Rectal smooth muscle tissue (tissue), 1 donor: Measurements from ENCODE around the gene PRUNE2.

Experiments used
- H3K27ac ChIP-seq: one replicate; pipeline ENCODE4 v1.7.0; 2013; ENCODE audit warnings: low read depth, low read length, inconsistent platforms
- H3K27me3 ChIP-seq: one replicate; pipeline ENCODE4 v1.7.0; 2013; ENCODE audit warnings: low read length; ENCODE audit not compliant: control insufficient read depth, insufficient read depth
- H3K36me3 ChIP-seq: one replicate; pipeline ENCODE4 v1.7.0; 2013; ENCODE audit warnings: low read length; ENCODE audit not compliant: control insufficient read depth, insufficient read depth
- H3K4me1 ChIP-seq: one replicate; pipeline ENCODE4 v1.7.0; 2013; ENCODE audit warnings: low read length; ENCODE audit not compliant: control insufficient read depth, insufficient read depth
- H3K4me3 ChIP-seq: one replicate; pipeline ENCODE4 v1.7.0; 2013; ENCODE audit warnings: low read length
- H3K9ac ChIP-seq: one replicate; pipeline ENCODE4 v1.7.0; 2013; ENCODE audit warnings: low read length

The PRUNE2 gene

DNA sequence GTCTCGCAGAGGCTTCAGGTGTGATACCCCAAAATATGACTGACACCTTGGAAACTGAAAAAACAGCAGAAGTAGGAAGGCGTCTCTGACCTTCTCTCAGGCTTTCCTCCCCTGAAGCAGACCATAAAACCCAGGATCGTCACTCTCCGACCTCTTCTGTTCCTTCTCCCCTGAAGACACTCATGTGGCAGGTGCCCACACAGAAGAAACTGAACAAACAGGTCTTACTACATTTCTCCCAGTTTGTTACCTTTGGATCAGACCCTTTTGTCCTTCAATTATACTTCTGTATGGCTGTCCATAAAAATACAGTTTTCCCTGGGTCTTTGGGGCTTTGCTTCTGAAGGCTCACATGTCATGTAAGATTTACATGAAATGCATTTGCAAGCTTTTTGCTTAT lies 10.3 kb upstream of the PRUNE2 start:
- H3K36me3 ChIP-seq = no peaks in the 10 kb centered on the region
- no peaks in the 10 kb centered on the region for H3K27me3 ChIP-seq
- no peak overlapping the region for H3K4me3 ChIP-seq
- H3K9ac ChIP-seq = no peak overlapping the region
- no peak overlapping the region for H3K27ac ChIP-seq
- no peaks in the 10 kb centered on the region for H3K4me1 ChIP-seq

DNA sequence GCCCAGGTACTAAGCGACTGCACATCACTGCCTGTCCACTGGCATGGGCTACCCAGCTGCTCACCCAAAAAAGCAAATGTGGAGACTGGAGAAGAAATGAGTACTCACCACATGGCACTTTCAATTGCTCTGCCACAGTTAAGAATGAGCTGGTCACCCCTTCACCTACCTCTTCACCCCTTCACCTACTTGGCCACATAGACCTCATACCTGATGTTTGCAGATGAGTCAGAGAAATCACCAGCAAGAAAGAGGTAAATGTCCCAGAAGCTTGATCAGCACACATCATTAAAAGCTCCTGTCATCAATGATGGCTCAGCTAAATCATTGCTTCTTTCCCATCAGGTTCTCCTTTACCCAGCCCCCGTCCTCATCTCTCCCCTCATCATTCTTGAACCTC lies 7.6 kb upstream of the PRUNE2 start:
- no peaks in the 10 kb centered on the region for H3K4me1 ChIP-seq
- no peak overlapping the region for H3K27ac ChIP-seq
- H3K36me3 ChIP-seq = no peaks in the 10 kb centered on the region
- H3K4me3 ChIP-seq = no peak overlapping the region
- H3K9ac ChIP-seq = no peak overlapping the region
- H3K27me3 ChIP-seq = no peaks in the 10 kb centered on the region

DNA sequence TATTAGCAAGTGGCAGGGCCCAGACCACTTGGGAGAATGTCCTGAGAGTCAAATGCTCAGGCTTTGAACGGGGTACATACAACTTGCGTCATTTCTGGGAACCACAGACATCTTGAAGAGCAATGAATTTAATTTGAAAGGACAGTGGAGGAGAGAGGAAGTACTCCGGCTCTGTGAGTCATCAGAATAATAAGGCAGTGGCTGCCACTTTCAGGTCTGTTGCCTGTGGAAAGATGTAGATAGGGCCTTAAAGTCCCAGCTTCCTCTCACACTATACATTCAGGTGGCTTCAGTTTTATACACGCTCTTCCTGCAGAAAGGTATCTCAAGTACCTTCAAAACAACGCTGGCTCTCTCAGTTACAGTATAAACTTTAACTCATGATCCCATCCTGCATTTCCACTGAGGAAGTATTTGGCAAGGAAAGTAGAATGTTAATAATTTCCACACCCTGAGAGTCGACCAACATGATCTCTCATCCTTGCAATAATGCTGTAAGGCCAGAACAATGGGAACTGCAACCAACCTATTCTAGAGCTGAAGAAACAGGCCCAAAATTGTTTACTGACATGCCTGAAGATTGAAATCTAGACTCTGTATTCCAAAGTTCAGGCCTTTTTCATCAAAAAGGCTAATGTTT lies 6.8 kb upstream of the PRUNE2 start:
- no peak overlapping the region for H3K27ac ChIP-seq
- H3K36me3 ChIP-seq = no peaks in the 10 kb centered on the region

GRCh38 chr9:76911971-76912370 lies 6.1 kb upstream of the PRUNE2 start:
- H3K27me3 ChIP-seq = no peaks in the 10 kb centered on the region
- no peak overlapping the region for H3K27ac ChIP-seq
- no peaks in the 10 kb centered on the region for H3K36me3 ChIP-seq
- no peaks in the 10 kb centered on the region for H3K4me1 ChIP-seq
- no peak overlapping the region for H3K9ac ChIP-seq
- H3K4me3 ChIP-seq = no peak overlapping the region

More for the DNA sequence above, 6.8 kb upstream of the PRUNE2 start:
- H3K4me1 ChIP-seq = no peaks in the 10 kb centered on the region
- H3K4me3 ChIP-seq = no peak overlapping the region
- no peaks in the 10 kb centered on the region for H3K27me3 ChIP-seq
- no peak overlapping the region for H3K9ac ChIP-seq

DNA sequence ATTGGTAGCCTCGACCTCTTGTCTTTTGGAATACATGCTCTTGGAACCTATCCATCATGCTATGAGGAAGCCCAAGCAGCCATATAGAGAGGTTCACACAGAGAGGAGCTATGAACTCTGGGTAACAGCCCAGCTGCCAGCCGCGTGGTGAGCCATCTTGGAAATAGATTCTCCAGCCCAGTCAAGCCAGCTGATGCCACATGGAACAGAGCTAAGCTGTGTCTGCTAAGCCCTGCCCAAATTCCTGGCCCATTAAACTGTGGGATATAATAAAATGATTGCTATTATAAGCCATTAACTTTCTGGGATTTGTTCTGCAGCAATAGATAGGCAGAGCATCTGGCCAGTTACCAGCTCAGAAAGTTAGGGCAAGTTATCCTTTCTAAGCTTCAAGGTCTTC lies 4.9 kb upstream of the PRUNE2 start:
- H3K27ac ChIP-seq = no peak overlapping the region
- no peaks in the 10 kb centered on the region for H3K27me3 ChIP-seq
- H3K36me3 ChIP-seq = no peaks in the 10 kb centered on the region
- no peaks in the 10 kb centered on the region for H3K4me1 ChIP-seq
- H3K4me3 ChIP-seq = no peak overlapping the region
- no peak overlapping the region for H3K9ac ChIP-seq

DNA sequence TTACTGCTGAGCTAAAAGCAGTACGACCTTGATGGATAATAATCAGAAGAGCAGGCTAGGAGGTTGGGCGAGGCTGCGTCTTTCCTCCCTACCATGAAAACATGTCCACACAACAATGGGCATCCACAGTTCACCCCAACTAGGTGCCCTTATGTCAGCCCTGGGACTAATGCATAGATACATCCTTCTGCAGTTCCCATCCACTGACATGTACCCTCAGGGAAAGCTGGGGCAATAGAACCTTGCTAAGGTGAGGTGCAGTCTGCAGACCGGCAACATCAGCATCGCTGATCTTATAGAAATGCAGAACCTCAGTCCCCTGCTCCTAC lies 697 bp upstream of the PRUNE2 start:
- peaks cover 6% of the 10 kb centered on the region for H3K4me1 ChIP-seq
- H3K36me3 ChIP-seq = no peaks in the 10 kb centered on the region
- no peak overlapping the region for H3K9ac ChIP-seq
- no peaks in the 10 kb centered on the region for H3K27me3 ChIP-seq
- peak overlapping the region; percentile 81 for H3K4me3 ChIP-seq
- peak overlapping the region; percentile 86 for H3K27ac ChIP-seq

DNA sequence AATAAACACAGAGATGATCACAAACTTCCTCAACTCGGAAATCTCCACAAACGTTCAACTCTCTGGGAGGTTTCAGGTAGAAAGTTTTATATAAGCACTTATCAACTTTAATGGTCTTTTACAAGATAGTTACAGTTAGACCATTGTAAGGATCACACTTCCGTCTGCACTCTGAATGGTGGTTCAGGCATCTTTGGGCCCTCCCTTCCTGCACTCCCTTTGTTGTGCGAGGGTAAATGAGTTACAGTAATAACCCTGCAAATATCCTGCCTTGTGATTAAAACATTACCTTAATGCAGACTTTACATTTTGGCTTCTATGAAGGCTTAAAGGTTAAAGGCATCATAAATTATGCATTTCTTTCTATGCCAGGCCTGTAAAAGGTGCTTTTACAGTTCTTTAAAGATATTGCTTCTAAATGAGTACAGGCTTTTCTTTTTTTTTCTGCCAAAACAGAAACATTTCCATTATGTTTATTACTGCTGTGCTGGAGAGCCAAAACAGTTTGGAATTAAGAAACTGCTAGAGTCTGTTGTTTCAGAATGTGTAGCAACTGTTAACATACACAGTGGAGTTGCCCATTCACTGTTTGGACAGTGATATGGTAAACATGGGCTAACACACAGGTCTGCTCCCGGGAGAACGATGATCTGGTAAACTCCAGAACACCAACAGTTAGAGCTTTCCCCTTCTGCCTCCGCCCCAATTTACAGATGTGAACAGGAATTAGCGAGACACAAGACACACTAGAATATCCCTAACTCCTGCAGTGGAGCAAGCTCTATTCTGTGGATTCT lies 1.1 kb downstream of the PRUNE2 start:
- Histone ChIP-seq H3K4me1 (peaks cover 14% of the 10 kb centered on the region), H3K4me3 (peak overlapping the region; percentile 81), H3K27ac (peak overlapping the region; percentile 86), H3K36me3 (no peaks in the 10 kb centered on the region), H3K9ac (peak overlapping the region; percentile 85), H3K27me3 (no peaks in the 10 kb centered on the region)

GRCh38 chr9:76902395-76902794 lies 3.5 kb downstream of the PRUNE2 start:
- Histone ChIP-seq H3K27ac (peak overlapping the region; percentile 70), H3K9ac (no peak overlapping the region), H3K36me3 (no peaks in the 10 kb centered on the region), H3K27me3 (no peaks in the 10 kb centered on the region), H3K4me1 (peaks cover 33% of the 10 kb centered on the region), H3K4me3 (peak overlapping the region; percentile 24)

DNA sequence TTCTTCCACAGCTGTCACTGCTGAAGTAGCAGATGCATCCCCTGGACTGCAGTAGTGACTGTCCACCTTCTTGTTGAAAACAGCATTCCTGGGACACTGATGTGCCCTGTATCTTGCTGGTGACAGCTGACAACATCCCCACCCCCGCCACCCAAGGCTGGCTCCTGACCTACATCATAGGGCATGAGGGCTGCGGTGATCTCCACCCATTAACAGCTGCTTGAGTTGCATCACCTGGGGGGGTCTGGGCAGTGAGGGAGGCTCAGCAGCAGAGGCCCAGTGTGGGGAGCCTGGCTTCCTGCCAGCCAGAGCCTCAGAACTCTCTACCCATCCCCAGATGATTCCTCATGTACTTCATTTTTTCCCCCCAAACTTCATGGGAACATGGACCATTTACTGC lies 4.1 kb downstream of the PRUNE2 start:
- H3K27me3 ChIP-seq = no peaks in the 10 kb centered on the region
- no peaks in the 10 kb centered on the region for H3K36me3 ChIP-seq
- no peak overlapping the region for H3K9ac ChIP-seq
- peak overlapping the region; percentile 24 for H3K4me3 ChIP-seq
- peak overlapping the region; percentile 70 for H3K27ac ChIP-seq
- peaks cover 34% of the 10 kb centered on the region for H3K4me1 ChIP-seq

GRCh38 chr9:76900884-76901440 lies 5.0 kb downstream of the PRUNE2 start:
- Histone ChIP-seq H3K9ac (no peak overlapping the region), H3K4me1 (peaks cover 41% of the 10 kb centered on the region), H3K27me3 (no peaks in the 10 kb centered on the region), H3K27ac (peak overlapping the region; percentile 70), H3K4me3 (no peak overlapping the region), H3K36me3 (no peaks in the 10 kb centered on the region)

- Histone ChIP-seq H3K36me3 (no peaks in the 10 kb centered on the region), H3K4me1 (peaks cover 48% of the 10 kb centered on the region), H3K27ac (peak overlapping the region; percentile 70), H3K9ac (no peak overlapping the region), H3K4me3 (no peak overlapping the region), H3K27me3 (no peaks in the 10 kb centered on the region)
Observed at GRCh38 chr9:76898786-76899185, 7.1 kb downstream of the PRUNE2 start.

DNA sequence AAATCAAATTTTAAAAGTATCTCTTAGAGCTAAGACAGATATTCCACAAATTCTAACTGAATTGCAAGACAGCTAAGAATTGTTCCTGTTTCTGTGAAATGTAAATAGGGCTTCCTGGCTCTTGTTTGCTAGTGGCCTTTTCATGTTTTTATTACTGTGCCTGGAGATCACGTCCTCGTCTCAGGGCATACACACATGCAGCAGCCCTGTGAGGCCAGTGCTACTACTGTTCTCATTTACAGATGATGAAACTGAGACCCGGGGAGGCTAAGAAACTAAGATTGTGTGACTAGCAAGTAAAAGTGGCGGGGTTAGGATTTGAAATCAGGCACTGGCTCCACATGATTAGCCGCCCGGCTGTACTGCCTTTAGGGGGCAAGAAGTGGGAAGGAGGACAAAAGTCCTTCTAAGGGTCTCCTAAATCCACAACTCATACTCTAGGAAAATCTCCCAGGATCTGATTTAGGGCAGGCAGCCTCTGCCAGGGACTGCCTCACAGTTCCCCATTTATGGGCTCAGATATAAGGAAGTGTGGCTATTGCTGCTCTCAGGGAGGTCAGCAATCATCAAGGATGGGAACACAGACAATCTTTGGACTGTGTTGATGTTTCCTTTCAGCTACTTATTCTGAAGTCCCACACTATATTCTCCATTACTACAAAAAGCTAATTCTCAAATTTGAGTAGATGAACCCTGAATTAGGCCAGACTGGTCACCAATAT lies 7.9 kb downstream of the PRUNE2 start:
- no peak overlapping the region for H3K4me3 ChIP-seq
- H3K27me3 ChIP-seq = no peaks in the 10 kb centered on the region
- no peaks in the 10 kb centered on the region for H3K36me3 ChIP-seq
- H3K9ac ChIP-seq = no peak overlapping the region
- H3K27ac ChIP-seq = peak overlapping the region; percentile 68
- H3K4me1 ChIP-seq = peaks cover 53% of the 10 kb centered on the region
